SJSA1 (cell line): ENCODE results near the gene BAIAP2L2. TPM values are rescaled to one million over a fixed set of nuclear protein-coding genes. Genes with fewer than 3 reads are reported as not detected.
"Not testable (repeated sequence)": the region's sequence is repeated elsewhere in the genome, so short reads cannot be mapped to it uniquely, and the experiment has no call there.

Experiments
- DNase-seq, 2 experiments: peaks; one replicate each; pipeline ENCODE4 v3.0.0-alpha.2; 2015 to 2020; ENCODE audit warnings: low spot score in 2 of 2, low read depth in 1 of 2
- H3K27ac ChIP-seq: fragments of 250-450 bp; sonication (Bioruptor Pico); 2 replicates; pipeline ENCODE4 v1.5.1; 2020; ENCODE audit warnings: mild to moderate bottlenecking, moderate library complexity
- H3K27me3 ChIP-seq: fragments of 250-450 bp; sonication (Bioruptor Pico); replicated peaks from 2 replicates; pipeline ENCODE4 v1.5.1; 2020; ENCODE audit warnings: mild to moderate bottlenecking, moderate library complexity
- H3K36me3 ChIP-seq: fragments of 250-450 bp; sonication (Bioruptor Pico); 2 replicates; pipeline ENCODE4 v1.5.1; 2020; ENCODE audit warnings: mild to moderate bottlenecking
- H3K4me1 ChIP-seq: fragments of 250-450 bp; sonication (Bioruptor Pico); replicated peaks from 2 replicates; pipeline ENCODE4 v1.6.1; 2021; ENCODE audit warnings: mild to moderate bottlenecking
- H3K4me3 ChIP-seq: fragments of 250-450 bp; sonication (Bioruptor Pico); 2 replicates; pipeline ENCODE4 v1.5.1; 2020; ENCODE audit warnings: mild to moderate bottlenecking
- H3K9me3 ChIP-seq: fragments of 250-450 bp; sonication (Bioruptor Pico); replicated peaks from 2 replicates; pipeline ENCODE4 v1.5.1; 2020; ENCODE audit warnings: mild to moderate bottlenecking
- total RNA-seq: library from RNA; depleted of rRNA; stranded (reverse); fragments of >200 nt; shearing (Covaris generic); gene quantifications from 2 replicates; pipeline ENCODE4 v1.2.3, GENCODE V29; 2014; rRNA removed

Gene BAIAP2L2
- total RNA-seq: not detected in 2 replicates

GRCh38 chr22:38110008-38110862, at the start of gene BAIAP2L2:
Gene BAIAP2L2, minus strand, starts transcription at chr22:38110684. Its CDS starts 159 bp downstream, at chr22:38110525.
- Histone ChIP-seq H3K4me3 (no peak within 1 kb of the TSS), H3K9me3 (no peaks in the 10 kb centered on the region), H3K27ac (no peak within 1 kb of the TSS), H3K4me1 (peaks cover 11% of the 10 kb centered on the region), H3K36me3 (no peaks in the 10 kb centered on the region), H3K27me3 (no peaks in the 10 kb centered on the region)
- DNase-seq: no peak

GRCh38 chr22:38155703-38156102, 45.2 kb upstream of the BAIAP2L2 start:
- Histone ChIP-seq H3K27me3 (no peaks in the 10 kb centered on the region), H3K27ac (no peak overlapping the region), H3K4me3 (no peak overlapping the region), H3K9me3 (no peaks in the 10 kb centered on the region), H3K36me3 (no peaks in the 10 kb centered on the region), H3K4me1 (peaks cover 21% of the 10 kb centered on the region)
- DNase-seq: no peak

GRCh38 chr22:38154563-38154915, 44.1 kb upstream of the BAIAP2L2 start:
- H3K9me3 ChIP-seq, H3K4me3 ChIP-seq, H3K36me3 ChIP-seq, H3K27ac ChIP-seq, DNase-seq, H3K27me3 ChIP-seq: not testable (repeated sequence)
- H3K4me1 ChIP-seq: peaks cover 28% of the 10 kb centered on the region

- DNase-seq: peak; percentile 66 to 71
- Histone ChIP-seq H3K27ac (no peak overlapping the region), H3K4me3 (no peak overlapping the region), H3K36me3 (no peaks in the 10 kb centered on the region), H3K27me3 (no peaks in the 10 kb centered on the region), H3K9me3 (no peaks in the 10 kb centered on the region), H3K4me1 (peaks cover 29% of the 10 kb centered on the region)
These were observed 43.5 kb upstream of the BAIAP2L2 start for GRCh38 chr22:38153821-38154562.

GRCh38 chr22:38151126-38151500, 40.6 kb upstream of the BAIAP2L2 start:
- Histone ChIP-seq H3K9me3 (no peaks in the 10 kb centered on the region), H3K4me1 (peaks cover 53% of the 10 kb centered on the region)

GRCh38 chr22:38148245-38148644, 37.8 kb upstream of the BAIAP2L2 start:
- Histone ChIP-seq H3K4me1 (peaks cover 51% of the 10 kb centered on the region), H3K36me3 (no peaks in the 10 kb centered on the region), H3K27me3 (no peaks in the 10 kb centered on the region), H3K4me3 (no peak overlapping the region), H3K9me3 (no peaks in the 10 kb centered on the region), H3K27ac (peak overlapping the region; percentile 94)
- DNase-seq: peak; percentile 85 to 94

More at GRCh38 chr22:38151126-38151500, 40.6 kb upstream of the BAIAP2L2 start:
- Histone ChIP-seq H3K27ac (no peak overlapping the region), H3K27me3 (no peaks in the 10 kb centered on the region), H3K4me3 (no peak overlapping the region), H3K36me3 (no peaks in the 10 kb centered on the region)
- DNase-seq: peak in 1 of 2 experiments; percentile 48

GRCh38 chr22:38146166-38146565, 35.7 kb upstream of the BAIAP2L2 start:
- H3K4me1 ChIP-seq: peaks cover 46% of the 10 kb centered on the region
- H3K36me3 ChIP-seq, H3K4me3 ChIP-seq, H3K27ac ChIP-seq, H3K9me3 ChIP-seq, DNase-seq, H3K27me3 ChIP-seq: not testable (repeated sequence)

- no peaks in the 10 kb centered on the region for H3K27me3 ChIP-seq
- peaks cover 35% of the 10 kb centered on the region for H3K4me1 ChIP-seq
- no peak overlapping the region for H3K4me3 ChIP-seq
- no peak overlapping the region for H3K27ac ChIP-seq
- H3K9me3 ChIP-seq: no peaks in the 10 kb centered on the region
- DNase-seq: peak; percentile 24 to 50
- no peaks in the 10 kb centered on the region for H3K36me3 ChIP-seq
These were observed 33.5 kb upstream of the BAIAP2L2 start for GRCh38 chr22:38144025-38144405.

- H3K4me3 ChIP-seq: no peak overlapping the region
- H3K4me1 ChIP-seq: peaks cover 21% of the 10 kb centered on the region
- no peaks in the 10 kb centered on the region for H3K27me3 ChIP-seq
- H3K9me3 ChIP-seq: no peaks in the 10 kb centered on the region
- no peaks in the 10 kb centered on the region for H3K36me3 ChIP-seq
- peak in 1 of 2 experiments; percentile 33 for DNase-seq
- no peak overlapping the region for H3K27ac ChIP-seq
These were observed 32.1 kb upstream of the BAIAP2L2 start for GRCh38 chr22:38142606-38143005.

- no peak for DNase-seq
- Histone ChIP-seq H3K9me3 (no peaks in the 10 kb centered on the region), H3K36me3 (no peaks in the 10 kb centered on the region), H3K27me3 (no peaks in the 10 kb centered on the region), H3K4me3 (no peak overlapping the region), H3K4me1 (peaks cover 12% of the 10 kb centered on the region), H3K27ac (no peak overlapping the region)
These were observed 30.9 kb upstream of the BAIAP2L2 start for GRCh38 chr22:38141217-38141973.

- Histone ChIP-seq H3K4me1 (peaks cover 11% of the 10 kb centered on the region), H3K27ac (no peak overlapping the region), H3K9me3 (no peaks in the 10 kb centered on the region), H3K36me3 (no peaks in the 10 kb centered on the region), H3K4me3 (no peak overlapping the region), H3K27me3 (no peaks in the 10 kb centered on the region)
- peak in 1 of 2 experiments; percentile 40 for DNase-seq
These were observed 29.4 kb upstream of the BAIAP2L2 start for GRCh38 chr22:38139901-38140300.

- DNase-seq: peak in 1 of 2 experiments; percentile 25
- Histone ChIP-seq H3K9me3 (no peaks in the 10 kb centered on the region), H3K4me1 (peaks cover 12% of the 10 kb centered on the region), H3K27ac (no peak overlapping the region), H3K36me3 (no peaks in the 10 kb centered on the region), H3K27me3 (no peaks in the 10 kb centered on the region), H3K4me3 (no peak overlapping the region)
These were observed 28.5 kb upstream of the BAIAP2L2 start for GRCh38 chr22:38138961-38139360.

GRCh38 chr22:38137876-38138687, 27.6 kb upstream of the BAIAP2L2 start:
- no peaks in the 10 kb centered on the region for H3K27me3 ChIP-seq
- no peaks in the 10 kb centered on the region for H3K36me3 ChIP-seq
- peaks cover 12% of the 10 kb centered on the region for H3K4me1 ChIP-seq
- peak in 1 of 2 experiments; percentile 35 for DNase-seq
- H3K4me3 ChIP-seq: no peak overlapping the region
- no peak overlapping the region for H3K27ac ChIP-seq
- no peaks in the 10 kb centered on the region for H3K9me3 ChIP-seq
